ENCODE data around the gene AHI1. TPM values are rescaled to one million over a fixed set of nuclear protein-coding genes. Genes with fewer than 3 reads are reported as not detected.

The AHI1 gene
- polyA plus RNA-seq, 1 donor = 19.7 TPM

DNA sequence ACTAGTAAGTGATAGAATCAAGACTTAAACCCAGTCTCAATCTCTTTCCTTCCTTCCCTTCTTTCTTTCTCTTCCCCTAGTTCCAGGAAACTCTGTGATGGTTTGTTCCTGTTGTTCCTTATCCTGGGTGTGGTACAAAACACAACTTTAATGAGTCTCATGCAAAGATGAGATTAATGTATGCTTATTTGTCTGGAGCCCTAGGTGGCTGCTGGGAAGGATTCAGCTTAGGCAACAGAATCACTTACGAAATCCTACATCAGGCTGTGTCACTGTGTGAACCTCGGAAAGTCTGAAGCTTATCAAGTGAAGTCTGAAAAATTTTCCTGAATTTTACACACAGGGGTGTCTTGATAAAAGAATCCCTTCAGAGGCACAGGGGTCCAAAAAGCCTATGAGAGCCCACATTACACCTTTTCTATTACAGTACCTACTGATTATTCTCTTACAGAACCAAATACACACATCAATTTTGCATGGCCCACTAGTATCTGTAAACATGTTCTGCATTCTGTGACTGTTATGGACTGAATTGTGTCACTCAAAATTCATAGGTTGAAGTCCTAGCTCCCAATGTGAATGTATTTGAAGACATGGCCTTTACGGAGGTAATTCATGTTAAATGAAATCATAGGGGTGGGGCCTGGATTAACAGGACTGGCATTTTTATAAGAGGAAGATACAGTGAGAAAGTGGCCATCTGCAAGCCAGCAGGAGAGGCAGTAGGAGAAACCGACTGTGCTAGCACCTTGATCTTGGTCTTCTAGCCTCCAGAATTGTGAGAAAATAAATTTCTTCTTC lies 171.7 kb downstream of the AHI1 start:
- no peak for DNase-seq

DNA sequence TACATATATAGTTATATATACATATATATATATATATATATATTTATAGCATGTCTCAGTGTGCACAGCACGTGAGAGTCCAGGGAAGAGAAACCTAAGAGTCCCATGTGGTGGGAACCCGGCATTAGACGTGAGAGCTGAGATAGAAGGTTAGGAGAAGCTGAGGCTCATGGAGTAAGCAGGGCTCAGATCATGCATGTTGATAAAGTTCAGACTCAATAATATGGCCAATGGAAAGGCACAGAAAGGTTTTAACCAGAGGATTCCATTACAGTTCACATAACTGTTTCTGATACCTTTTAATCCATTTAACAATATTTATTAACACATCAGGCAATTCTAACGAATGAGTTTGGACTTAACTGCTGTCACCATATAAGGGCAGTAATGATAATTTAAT lies 173.0 kb downstream of the AHI1 start:
- no peak for DNase-seq

DNA sequence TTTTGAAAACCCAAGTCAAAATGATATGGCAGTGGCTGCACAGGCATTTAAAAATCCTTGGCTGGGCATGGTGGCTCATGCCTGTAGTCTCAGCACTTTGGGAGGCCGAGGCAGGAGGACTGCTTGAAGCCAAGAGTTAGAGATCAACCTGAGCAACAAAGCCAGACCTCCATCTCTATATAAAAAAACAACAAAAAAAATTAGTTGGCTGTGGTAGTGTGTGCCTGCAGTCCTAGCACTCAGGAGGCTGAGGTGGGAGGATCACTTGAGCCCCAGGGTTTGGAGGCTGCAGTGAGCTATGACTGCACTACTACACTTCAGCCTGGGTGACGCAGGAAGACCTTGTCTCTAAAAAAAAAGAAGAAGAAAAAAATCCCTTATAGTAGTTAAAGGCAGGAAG lies 173.6 kb downstream of the AHI1 start:
- DNase-seq = no peak

- no peak for DNase-seq
Measured at GRCh38 chr6:135323202-135323668, 174.3 kb downstream of the AHI1 start.

DNA sequence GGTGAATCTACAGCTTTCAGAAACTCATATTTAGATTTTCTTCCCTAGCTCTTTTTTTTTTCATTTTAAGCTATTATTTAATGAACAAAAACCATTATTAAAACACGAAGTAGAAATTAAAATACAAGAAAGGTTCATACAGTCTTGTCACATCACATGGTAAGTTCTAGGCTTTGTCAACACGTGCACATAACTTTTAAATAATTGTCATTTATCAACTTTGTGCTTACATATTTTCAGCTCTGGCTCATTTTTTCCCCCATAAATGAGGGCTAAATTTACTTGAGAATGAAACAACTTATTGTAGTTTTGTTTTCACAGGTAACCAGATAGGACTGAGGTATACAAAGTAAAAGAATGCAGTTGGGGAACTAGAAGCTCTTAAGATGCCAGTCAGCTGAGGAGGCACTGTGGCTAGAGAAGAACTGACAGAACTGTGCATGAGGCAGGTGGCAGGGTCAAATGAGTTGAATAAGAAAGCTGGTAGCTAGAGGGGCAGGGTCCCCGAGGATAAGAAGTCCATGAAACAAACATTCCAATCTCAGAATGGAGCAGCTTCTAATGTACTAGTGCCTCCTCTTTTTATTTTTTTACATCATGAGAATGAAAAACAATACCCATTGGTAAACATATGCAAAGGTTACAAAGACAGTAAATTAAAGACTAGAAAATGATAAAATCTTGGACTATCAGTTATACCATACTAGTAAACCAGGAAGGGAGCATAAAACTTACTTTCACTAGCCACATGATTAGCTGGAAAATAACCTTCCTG lies 174.9 kb downstream of the AHI1 start:
- DNase-seq = no peak

GRCh38 chr6:135320721-135321621 lies 176.6 kb downstream of the AHI1 start:
- no peak for DNase-seq

- DNase-seq = no peak
Measured at GRCh38 chr6:135319819-135320218, 177.7 kb downstream of the AHI1 start.

DNA sequence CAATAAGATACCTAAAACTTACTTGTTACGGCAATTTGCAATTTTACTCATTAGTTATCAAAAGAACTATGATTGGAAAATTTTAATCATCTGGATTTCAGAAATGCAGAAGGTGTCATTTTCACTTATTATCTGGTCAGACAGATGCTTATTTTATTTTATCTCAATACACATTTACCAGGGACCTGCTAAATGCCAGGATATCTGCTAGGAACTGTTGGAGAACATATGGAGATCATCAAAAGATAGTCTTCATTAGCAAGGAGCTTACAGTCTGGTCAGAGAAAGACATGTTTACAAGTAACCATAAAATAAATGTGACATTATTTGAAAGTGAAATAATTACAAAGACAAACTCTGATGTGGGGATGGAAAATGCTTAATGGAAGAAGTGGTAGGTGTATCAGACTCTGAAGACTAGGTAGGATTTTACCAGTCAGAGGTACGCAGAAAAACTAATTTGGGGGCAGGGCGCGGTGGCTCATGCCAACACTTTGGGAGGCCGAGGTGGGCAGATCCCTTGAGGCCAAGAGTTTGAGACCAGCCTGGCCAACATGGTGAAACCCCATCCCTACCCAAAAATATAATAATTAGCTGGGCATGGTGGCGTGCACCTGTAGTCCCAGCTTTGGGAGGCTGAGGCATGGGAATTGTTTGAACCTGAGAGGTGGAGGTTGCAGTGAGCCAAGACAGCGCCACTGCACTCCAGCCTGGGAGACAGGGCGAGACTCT lies 178.6 kb downstream of the AHI1 start:
- no peak for DNase-seq

DNA sequence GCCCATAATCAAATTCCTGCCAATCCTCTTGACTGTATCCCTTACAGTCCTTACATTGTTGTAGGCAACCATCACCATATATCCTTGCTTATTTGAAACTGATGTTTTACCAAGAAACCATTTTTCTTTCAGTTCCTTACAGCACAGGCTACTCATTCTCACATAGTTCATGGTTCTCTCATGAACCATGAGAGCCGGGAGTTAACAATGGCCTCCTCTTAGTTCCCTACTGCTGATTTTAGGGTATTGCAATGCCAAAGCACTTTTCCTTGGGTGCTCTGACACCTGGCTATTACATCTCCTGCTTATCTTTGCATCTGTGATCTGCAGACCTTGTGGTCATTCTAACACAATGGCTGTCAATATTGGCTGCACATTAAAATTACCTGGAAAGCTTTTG lies 183.0 kb downstream of the AHI1 start:
- no peak for DNase-seq

GRCh38 chr6:135311446-135312200 lies 185.9 kb downstream of the AHI1 start:
- DNase-seq = no peak

DNA sequence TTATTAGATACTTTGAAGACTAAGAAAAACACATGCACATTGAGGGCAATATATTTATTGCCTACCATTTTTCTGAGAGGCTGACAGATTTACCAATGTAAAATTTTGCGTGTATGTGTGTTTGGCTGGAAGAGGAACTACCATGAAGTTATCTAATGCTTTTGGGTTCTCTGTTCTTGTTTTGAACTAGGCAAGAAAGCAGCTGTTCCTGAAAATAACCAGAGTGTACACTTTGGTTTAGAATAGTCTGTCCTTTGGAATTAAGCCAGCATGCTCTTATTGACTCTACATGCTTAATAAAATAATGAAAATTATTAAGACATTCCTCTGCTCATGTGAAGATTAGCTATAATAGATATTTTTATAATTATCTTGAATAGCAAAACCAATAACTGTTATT lies 187.2 kb downstream of the AHI1 start:
- DNase-seq = no peak

DNA sequence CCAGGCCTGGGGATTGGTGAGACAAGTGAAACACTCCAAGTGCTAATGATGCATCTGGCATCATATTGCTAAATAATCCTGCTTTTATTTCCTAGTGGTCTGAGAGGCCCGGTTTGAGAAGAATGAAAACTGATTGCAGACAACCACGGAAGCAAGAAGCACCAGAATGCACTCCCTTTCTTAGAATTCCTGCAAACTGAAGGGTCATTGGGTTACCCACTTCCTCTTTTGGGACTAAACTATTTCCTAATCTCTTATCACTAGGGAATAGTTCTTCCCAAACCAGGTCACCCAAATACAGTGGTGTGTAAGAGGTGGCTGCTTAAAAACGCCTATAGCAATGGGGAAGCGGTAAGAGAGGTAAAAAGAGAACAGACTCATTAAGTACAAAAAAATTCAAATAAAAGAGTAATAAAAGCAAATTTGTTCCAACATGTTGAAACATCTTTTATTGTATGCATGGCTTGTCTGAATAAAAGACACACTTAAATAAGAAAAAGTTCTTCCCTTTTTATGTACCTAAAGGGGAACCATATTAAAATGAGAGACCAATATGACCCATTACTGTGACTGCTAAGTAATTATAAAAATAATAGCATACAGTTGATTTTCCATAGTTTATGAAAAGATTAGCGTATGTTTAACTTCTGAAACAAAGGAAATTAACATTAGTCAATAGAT lies 190.7 kb downstream of the AHI1 start:
- no peak for DNase-seq

- no peak for DNase-seq
Measured at GRCh38 chr6:135306166-135306565, 191.4 kb downstream of the AHI1 start.

DNA sequence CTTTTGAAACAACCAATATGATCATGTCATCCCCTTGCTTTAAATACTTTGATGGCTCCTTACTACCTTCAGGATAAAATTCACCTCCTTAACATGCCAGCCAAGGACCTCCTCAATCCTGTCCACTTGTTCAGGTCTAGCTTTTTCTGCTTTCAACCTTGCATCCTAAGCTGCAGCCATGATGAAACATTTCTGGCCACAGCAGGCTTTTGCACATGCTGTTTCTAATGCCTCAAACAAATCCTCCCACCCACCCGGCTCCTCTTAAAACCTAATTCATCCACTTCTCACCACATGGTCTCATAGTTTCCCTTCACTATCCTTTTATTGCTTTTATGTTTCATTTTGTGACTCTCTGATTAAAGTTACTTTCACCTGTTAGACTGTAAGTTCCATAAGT lies 191.9 kb downstream of the AHI1 start:
- DNase-seq = no peak

- no peak for DNase-seq
Measured at GRCh38 chr6:135304883-135305282, 192.7 kb downstream of the AHI1 start.

GRCh38 chr6:135301304-135301703 lies 196.2 kb downstream of the AHI1 start:
- DNase-seq = no peak

DNA sequence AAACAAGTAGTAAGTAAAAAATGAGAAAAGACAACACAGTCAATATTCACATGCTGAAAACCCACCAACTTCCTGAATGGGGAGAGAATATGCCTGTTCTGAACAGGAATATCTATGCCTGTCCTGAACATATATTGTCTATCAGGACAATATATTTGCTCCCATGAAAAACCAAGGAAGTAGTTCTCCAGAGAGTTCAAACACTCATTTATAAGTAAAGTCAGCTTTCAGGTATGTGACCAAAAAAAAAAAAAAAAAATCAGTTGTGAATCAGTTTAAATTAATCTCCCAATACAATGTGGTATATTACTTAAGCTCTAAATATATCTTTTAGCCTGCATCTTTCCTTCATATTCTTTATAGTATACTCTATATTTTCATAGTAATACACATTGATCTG lies 197.0 kb downstream of the AHI1 start:
- DNase-seq = no peak

DNA sequence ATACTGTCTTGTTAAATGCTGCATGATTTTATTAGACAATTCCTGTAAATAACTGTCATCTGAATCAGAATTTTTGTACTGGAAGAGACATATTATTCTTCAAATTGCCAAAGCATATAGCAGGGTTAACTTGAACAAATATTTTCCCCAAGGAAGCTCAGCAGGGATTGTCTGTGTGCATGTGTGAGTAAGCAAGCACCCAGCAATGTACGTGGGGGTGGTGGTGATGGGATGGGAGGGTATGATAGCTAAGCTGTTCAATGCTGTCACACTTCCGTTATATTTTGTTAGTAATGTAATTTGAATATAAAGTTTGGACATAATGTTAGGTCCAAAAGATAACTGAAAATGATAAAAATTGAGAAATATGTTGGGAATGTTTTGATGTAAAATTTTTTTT lies 198.3 kb downstream of the AHI1 start:
- DNase-seq = no peak

DNA sequence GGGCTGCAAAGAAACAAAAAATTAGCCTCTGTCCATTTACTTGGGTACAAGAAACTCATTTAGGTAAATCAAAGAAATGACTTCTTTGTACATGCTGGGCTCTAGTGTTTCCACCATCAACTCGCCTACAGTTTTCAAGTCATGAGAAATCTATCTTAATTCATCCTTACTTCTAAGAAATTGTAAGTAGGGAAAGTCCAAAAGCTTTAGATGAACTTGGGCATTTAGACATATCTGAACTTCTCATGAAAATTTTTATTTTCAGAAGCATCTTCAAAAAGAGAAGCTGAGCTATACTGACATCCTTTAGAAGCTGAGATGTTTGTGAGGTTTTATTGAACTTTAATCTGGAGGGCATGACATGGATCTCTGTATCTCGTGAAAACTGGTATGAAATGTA lies 199.1 kb downstream of the AHI1 start:
- no peak for DNase-seq

DNA sequence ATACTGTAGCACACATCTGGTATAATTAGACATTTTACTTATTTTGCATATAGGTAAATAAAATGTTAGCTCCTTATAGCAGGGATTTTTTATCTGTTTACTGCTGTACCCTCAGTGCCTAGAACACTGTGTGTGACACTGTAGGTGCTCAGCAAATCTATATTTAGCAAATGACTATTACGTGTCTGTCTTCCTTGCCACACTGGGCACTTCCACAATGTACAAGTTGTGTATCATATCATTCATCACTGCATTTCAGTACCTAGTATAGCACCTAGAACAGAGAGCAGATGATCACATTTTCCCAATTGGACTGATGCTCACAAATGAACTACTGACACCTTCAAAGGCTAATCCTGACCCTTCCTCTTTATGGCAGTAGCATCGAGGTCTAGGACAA lies 200.8 kb downstream of the AHI1 start:
- DNase-seq = no peak

DNA sequence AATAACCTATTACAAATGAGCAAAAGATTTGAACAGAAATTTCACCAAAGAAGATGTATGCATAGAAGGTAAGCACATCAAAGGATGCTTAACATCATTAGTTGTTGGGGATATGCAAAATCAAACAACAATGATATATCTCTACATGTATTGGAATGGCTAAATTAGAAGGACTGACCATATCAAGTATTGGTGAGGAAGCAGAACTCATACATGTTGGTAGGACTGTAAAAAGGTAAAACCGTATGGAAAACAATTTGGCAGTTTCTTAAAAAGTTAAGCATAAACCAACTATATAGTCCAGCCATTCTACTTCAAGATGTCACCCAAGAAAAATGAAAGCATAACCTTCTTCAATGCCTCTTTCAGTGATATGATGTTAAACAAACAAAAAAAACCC lies 202.5 kb downstream of the AHI1 start:
- no peak for DNase-seq
